Motor neuron (in vitro differentiated cells): ENCODE results near the gene RBM22. TPM values are rescaled to one million over a fixed set of nuclear protein-coding genes. Genes with fewer than 3 reads are reported as not detected.

Source experiments
- ATAC-seq, 8 experiments: fragments of 200-7000 bp; cut with Tn5 transposase; replicated peaks in 6 of 8; 2 replicates each; pipeline ENCODE4 v1.8.0; 2021; ENCODE audit warnings: mild to moderate bottlenecking in 8 of 8, moderate library complexity in 8 of 8
- H3K27ac ChIP-seq, 2 donors: fragments of 250-450 bp; sonication (Bioruptor Pico); 2 replicates each; pipeline ENCODE4 v1.9.0; 2021; ENCODE audit warnings: antibody characterized with exemption in 2 of 2, mild to moderate bottlenecking in 2 of 2, moderate library complexity in 1 of 2
- H3K4me1 ChIP-seq, 2 donors: fragments of 250-450 bp; sonication (Bioruptor Pico); replicated peaks in 1 of 2; 2 replicates each; pipeline ENCODE4 v1.6.1; 2021; ENCODE audit warnings: antibody characterized with exemption in 2 of 2, mild to moderate bottlenecking in 2 of 2, moderate library complexity in 1 of 2
- H3K4me3 ChIP-seq, 5 donors: fragments of 250-450 bp; sonication (Bioruptor Pico); 2 replicates each; pipeline ENCODE4 v1.9.0; 2021; ENCODE audit warnings: antibody characterized with exemption in 5 of 5, mild to moderate bottlenecking in 5 of 5, moderate library complexity in 4 of 5
- WGBS, 10 experiments: fragments of 450-650 bp; shearing (Covaris generic); methylation state at CpG; one replicate each; pipeline ENCODE4 v1.0.0; 2022; 5-methylcytosine and 5-hydroxymethylcytosine counted together
- in situ Hi-C, 9 experiments: fragments of 400-800 bp; cut with MboI; loops; one replicate each; pipeline ENCODE4 v1.15.0; 2021; ENCODE audit warnings: low sequenced_read_pairs in 9 of 9, low pct_unique_long_range_greater_than_20kb in 2 of 9; ENCODE audit not compliant: unreplicated experiment in 9 of 9
- total RNA-seq, 8 experiments: library from RNA; unstranded; fragments of 300-600 nt; gene quantifications; 2 replicates each; pipeline versions ENCODE4 v1.2.3 to v1.2.4, GENCODE V29; 2022

The RBM22 gene
- total RNA-seq, 8 experiments from 2014 or later, result 26.4 to 52.5 (median 42.5) TPM

DNA sequence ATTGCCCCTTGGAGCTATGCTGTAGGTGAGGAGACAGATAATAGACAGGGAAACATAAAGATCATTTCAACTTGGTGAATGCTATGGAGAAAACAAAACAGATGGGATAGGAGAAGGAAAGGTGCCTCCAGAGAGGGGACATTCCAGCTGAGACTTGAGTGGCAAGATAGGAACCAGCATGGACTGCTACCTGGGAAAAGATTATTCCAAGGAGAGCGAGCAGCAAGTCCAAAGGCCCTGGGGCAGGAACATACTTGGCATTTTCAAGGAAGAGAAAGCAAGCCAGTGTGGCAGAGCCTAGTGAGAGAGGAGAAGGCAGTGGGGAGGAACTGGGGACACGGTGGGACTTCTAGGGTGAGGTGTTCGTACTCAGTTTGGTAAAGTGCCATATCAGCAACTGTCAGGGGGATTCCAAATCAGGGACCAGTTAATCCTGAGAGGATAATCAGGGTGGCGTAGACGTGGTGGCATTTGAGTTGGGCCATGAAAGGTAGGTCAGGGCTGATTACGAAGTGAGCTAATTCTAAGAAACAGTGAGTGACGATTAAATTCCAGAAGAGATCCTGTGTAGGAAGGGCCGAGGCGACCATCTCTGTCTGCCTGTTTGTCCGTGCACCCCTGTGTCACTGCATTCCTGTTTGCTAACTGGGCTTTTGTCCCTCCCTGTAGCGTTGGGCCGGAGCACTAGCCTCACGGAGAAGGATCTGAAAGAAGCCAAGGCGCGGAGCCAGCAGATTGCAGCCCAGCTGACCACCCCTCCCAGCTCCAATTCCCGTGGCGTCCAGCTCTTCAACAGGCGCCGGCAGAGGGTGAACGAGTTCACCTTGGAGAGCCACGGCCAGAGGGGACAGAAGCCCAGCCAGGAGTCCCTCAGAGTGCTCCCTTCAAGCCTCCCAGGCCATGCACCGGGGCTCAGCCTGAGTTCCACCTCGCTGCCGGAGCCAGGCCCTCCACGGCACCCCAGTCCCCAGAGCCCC, 53.3 kb downstream of the RBM22 start:
- H3K4me3 ChIP-seq, result no peak overlapping the region
- 40 to 97% (median 76%) methylated on average over 1 to 22 of the region's 25 CpGs; no CpG with 5 or more reads in 1 of the 10 experiments for WGBS, 10 experiments
- in situ Hi-C loops, result no loop called here
- H3K27ac ChIP-seq, result peak overlapping the region in 1 of 2 donors; percentile 12
- ATAC-seq, result peak in 2 of 8 experiments; percentile 8 to 17
- peaks cover 31 to 46% of the 10 kb centered on the region in 2 donors for H3K4me1 ChIP-seq

DNA sequence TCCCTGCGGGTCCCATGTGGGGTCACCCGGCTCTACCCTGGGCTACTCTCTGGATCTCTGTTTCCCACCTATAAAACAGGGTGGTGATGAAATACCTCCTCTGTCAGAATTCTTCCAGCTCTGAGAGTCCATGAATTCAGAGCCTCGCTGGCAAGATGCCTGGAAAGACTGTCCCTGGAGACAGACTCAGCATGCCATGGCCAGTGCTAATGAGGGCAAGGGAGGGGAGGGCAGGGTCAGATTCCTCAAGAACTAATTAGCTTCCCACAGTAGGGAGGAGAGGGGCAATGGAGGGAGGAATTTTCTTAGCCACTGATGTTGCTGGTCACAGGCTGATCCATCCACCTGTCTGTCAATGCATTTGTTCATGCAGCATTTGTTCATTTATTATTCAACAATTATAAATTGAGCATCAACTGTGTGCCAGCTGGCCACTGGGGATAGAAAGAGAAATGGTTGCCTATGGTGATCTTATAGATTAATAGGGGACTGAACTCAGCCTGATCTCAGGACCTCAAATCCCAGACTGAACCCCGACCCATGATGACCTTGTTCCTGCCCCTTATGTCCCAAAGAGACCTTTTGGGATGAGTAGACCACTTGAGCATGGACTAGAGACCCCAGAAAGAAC, 55.7 kb downstream of the RBM22 start:
- in situ Hi-C loops, result no loop called here
- ATAC-seq, result peak; percentile 48 to 85 (median 78)
- no peak overlapping the region for H3K4me3 ChIP-seq
- 29 to 71% (median 58%) methylated on average over 1 to 3 of the region's 4 CpGs; no CpG with 5 or more reads in 5 of the 10 experiments for WGBS, 10 experiments
- peaks cover 17 to 46% of the 10 kb centered on the region in 2 donors for H3K4me1 ChIP-seq
- peak overlapping the region; percentile 28 to 29 for H3K27ac ChIP-seq

DNA sequence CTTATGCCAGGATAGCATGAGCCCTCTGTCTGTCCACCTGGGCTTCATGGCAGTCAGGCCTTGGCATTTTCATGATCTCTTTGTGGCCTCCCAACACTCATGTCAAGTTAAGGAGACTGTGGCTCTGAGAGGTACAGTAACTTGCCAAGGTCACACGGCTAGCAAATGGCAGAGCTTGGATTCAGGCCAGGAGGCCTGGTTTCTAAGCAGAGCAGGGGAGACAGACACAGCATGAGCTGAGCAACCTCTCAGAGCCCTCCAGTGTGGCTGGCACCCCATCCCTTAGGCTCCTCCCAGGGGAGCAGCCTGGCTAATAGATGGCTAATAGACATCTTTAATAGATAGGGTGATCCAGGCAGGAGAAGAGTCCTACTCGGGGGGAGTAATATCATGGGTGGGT, 56.3 kb downstream of the RBM22 start:
- H3K27ac ChIP-seq, result peak overlapping the region; percentile 28 to 29
- peak in 5 of 8 experiments; percentile 22 to 61 (median 33) for ATAC-seq
- no peak overlapping the region for H3K4me3 ChIP-seq
- 50 to 80% (median 50%) methylated on average over 1 of the region's 2 CpGs; no CpG with 5 or more reads in 7 of the 10 experiments for WGBS, 10 experiments
- H3K4me1 ChIP-seq, result peaks cover 17 to 46% of the 10 kb centered on the region in 2 donors
- in situ Hi-C loops, result no loop called here

DNA sequence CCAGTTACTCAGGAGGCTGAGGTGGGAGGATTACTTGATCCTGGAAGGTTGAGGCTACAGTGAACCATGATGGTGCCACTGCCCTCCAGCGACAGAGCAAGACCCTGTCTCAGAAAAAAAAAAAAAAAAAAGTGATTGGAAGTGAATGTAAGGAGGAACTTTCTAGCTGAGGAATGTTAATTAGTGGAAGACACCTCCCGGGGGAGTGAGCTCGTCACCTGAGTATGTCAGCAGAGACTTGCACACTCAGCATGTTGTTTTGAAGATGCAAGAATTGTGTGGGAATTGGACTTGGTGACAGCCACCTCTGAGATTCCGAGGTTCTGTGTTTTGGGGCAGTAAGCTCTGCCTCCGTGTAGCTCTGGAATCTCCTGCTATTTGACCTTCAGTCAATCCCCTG, 56.8 kb downstream of the RBM22 start:
- WGBS, 10 experiments, result 68 to 100% (median 80%) methylated on average over 1 to 5 of the region's 5 CpGs; no CpG with 5 or more reads in 2 of the 10 experiments
- in situ Hi-C loops, result no loop called here
- Histone ChIP-seq H3K4me3 (no peak overlapping the region), H3K27ac (no peak overlapping the region), H3K4me1 (peaks cover 17 to 46% of the 10 kb centered on the region in 2 donors)
- ATAC-seq, result no peak

DNA sequence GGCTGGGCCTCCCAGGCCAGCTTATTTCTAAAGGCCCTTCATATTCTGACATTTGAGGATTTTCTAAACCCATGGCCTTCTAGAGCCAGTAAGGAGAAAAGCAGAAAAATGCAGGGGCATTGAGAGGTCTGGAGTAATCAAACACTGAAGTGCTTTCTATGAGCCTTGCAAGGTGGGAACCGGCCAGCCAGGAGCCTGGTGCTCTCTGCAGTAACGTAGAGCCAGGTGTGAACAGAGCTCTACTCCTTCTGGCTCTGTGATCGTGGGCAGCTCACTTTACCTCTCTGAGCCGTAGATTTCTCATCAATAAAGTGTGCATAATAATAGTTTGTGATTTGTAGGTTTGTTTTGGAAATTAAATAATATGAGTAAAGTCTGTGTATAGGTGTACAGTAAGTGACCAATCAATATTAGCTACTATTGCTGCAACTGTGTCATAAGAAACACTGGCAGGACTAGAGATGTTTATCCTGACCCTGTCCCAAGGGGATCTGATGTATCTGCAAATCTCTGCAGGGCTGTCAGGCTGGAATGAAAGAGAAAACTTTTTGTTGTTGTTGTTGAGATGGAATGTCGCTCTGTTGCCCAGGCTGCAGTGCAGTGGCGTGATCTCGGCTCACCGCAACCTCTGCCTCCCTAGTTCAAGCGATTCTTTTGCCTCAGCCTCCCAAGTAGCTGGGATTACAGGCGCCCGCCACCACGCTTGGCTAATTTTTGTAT, 57.7 kb downstream of the RBM22 start:
- Histone ChIP-seq H3K27ac (no peak overlapping the region), H3K4me1 (peaks cover 17 to 46% of the 10 kb centered on the region in 2 donors), H3K4me3 (no peak overlapping the region)
- WGBS, 10 experiments, result 77 to 96% (median 86%) methylated on average over 1 to 9 of the region's 12 CpGs; no CpG with 5 or more reads in 4 of the 10 experiments
- in situ Hi-C loops, result no loop called here
- ATAC-seq, result no peak

DNA sequence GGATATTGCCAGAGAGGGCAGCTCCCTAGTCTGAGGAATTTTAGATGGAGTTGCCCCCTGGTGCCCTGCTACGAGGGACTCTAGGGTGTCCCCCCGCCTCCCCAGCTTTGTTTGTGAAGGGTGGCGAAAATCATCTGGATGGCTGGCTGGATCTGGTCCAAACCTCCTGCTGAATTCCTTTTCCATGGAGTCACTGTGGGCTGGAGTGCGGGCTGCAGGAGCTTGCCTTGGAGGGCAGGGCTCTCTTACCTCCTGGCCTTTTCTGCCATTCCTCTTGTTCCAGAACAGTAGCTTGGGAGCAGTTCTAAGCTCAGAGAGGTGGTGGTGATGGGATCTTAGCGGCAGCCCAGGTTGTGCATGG, 58.3 kb downstream of the RBM22 start:
- no peak overlapping the region for H3K4me3 ChIP-seq
- 0 to 93% (median 41%) methylated on average over 1 to 2 of the region's 5 CpGs; no CpG with 5 or more reads in 6 of the 10 experiments for WGBS, 10 experiments
- peaks cover 17 to 42% of the 10 kb centered on the region in 2 donors for H3K4me1 ChIP-seq
- no peak overlapping the region for H3K27ac ChIP-seq
- ATAC-seq, result peak; percentile 15 to 69 (median 26)
- in situ Hi-C loops, result no loop called here

DNA sequence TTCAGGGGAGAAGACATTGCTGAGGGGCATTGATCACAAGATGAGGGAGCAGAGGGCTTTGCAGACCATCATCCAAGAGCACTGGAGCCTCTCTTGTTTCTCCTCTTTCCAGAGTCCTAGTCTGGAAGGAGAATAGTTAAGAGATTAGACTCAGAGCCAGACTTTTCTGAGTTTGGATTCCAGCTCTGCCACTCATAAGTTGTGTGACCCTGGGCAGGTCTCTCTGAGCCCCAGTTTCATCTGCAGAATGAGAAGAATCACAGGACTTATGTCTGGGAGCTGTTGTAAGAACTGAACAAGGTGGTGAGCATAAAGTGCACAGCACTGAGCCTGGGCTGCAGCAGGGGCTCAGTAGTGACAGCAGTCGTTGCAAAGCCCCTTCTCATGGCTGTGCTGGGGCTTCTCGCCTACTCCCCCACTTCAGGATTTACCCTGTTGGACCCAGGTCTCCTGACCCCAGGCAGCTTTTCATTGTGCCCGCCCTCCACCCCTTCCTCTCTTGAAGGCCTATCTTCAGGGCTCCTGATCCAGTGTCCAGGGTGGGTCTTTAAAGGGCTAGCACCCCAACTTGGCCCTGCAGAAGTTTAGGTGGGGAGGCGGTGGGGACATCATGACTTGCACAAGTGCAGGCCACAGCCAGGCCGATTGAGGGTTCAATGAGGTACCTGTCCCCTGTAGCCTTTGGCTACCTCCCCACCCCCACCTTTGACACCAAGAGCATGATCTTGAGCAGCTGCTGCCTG, 58.9 kb downstream of the RBM22 start:
- WGBS, 10 experiments, result 60 to 100% methylated on average over 1 of the region's 5 CpGs; no CpG with 5 or more reads in 8 of the 10 experiments
- no peak for ATAC-seq
- peaks cover 17 to 42% of the 10 kb centered on the region in 2 donors for H3K4me1 ChIP-seq
- H3K4me3 ChIP-seq, result no peak overlapping the region
- no peak overlapping the region for H3K27ac ChIP-seq
- in situ Hi-C loops, result no loop called here

DNA sequence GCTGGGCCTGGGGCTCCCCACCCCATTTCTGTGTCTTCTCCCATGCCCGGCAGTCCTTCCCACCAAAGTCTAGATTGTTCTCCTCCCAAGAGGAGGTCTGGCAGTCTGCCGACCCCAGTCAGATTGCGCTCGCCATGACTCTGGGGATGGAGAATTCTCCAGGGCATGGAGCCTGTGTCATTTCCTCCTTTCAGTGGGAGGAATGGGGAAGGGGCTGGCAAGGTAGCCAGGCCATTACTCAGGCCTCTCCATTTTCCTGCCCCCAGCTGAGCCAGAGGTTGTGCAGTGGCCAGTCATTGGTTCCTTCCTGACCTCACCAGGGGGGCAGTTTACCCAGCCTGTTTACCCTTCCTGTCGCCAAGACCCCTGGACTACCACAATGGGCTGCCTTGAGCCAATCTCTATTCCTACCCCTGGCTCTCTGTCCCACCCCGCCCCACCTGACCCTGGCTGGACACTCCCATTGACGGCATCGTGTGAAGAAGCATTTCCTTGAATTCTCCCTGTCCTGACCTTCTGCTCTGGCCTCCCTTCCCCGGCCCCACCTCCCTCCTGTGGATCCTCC, 59.8 kb downstream of the RBM22 start:
- no peak overlapping the region for H3K27ac ChIP-seq
- peaks cover 17 to 46% of the 10 kb centered on the region in 2 donors for H3K4me1 ChIP-seq
- ATAC-seq, result peak in 2 of 8 experiments; percentile 7 to 14
- no peak overlapping the region for H3K4me3 ChIP-seq
- 67 to 95% methylated on average over 3 of the region's 9 CpGs; no CpG with 5 or more reads in 8 of the 10 experiments for WGBS, 10 experiments
- in situ Hi-C loops, result no loop called here

Other genes with a start within 250 kb of the RBM22 start
- 10 to 100 TPM; 12.8 to 46.0 (median 28.5) TPM for gene NDST1, start 192.9 kb downstream of the RBM22 start, total RNA-seq
- 10 to 100 TPM in 2 of 8 experiments, 1 to 10 TPM in 3, under 1 TPM in 3; 0.27 to 17.5 (median 4.4) TPM for gene SYNPO, start 60.4 kb downstream of the RBM22 start, total RNA-seq
- 1 to 10 TPM in 7 of 8 experiments, under 1 TPM in 1; 0.87 to 4.7 (median 1.9) TPM for gene MYOZ3, start 39.8 kb downstream of the RBM22 start, total RNA-seq
- gene DCTN4, start 58.0 kb upstream of the RBM22 start, total RNA-seq, result 10 to 100 TPM; 59.6 to 90.8 (median 77.3) TPM
- 10 to 100 TPM in 1 of 8 experiments, 1 to 10 TPM in 6, under 1 TPM in 1; 0.97 to 14.5 (median 1.8) TPM for gene SMIM3, start 77.7 kb upstream of the RBM22 start, total RNA-seq
- gene IRGM, start 145.5 kb upstream of the RBM22 start, total RNA-seq, result under 1 TPM in 3 of 8 experiments, not detected in 5; 0.05 to 0.52 (median 0.46) TPM
- gene ZNF300, start 203.9 kb upstream of the RBM22 start, total RNA-seq, result 10 to 100 TPM in 3 of 8 experiments, 1 to 10 TPM in 1, under 1 TPM in 4; 0.05 to 18.3 (median 1.4) TPM